WTC11 (cell line): Measurements from ENCODE around the gene NDE1. TPM values are rescaled to one million over a fixed set of nuclear protein-coding genes. Genes with fewer than 3 reads are reported as not detected.

Source experiments
- ATAC-seq: fragments of 200-7000 bp; cut with Tn5 transposase; 2 replicates; pipeline ENCODE4 v1.10.0; 2021; ENCODE audit warnings: mild to moderate bottlenecking, moderate library complexity
- CTCF ChIA-PET: fragments of 300-600 bp; sonication (Branson Sonifier 250); formaldehyde crosslinking; loops from one replicate; lab custom pipeline; 2021; ENCODE audit warnings: antibody characterized with exemption; lab: Charles Lee
- POLR2A ChIA-PET: fragments of 350-600 bp; sonication (Branson Sonifier 250); formaldehyde crosslinking; loops from one replicate; lab custom pipeline; 2021; ENCODE audit warnings: antibody characterized with exemption; lab: Charles Lee
- DNase-seq: peaks from one replicate; pipeline ENCODE4 v3.0.0; 2021; ENCODE audit warnings: low spot score
- H3K27ac Mint-ChIP-seq: 2 replicates; pipeline ENCODE4 v1.8.0; 2021; ENCODE audit warnings: mixed read lengths
- H3K27me3 Mint-ChIP-seq: 2 replicates; pipeline ENCODE4 v1.8.0; 2021; ENCODE audit warnings: low read depth, mild to moderate bottlenecking, moderate library complexity, mixed read lengths
- H3K36me3 Mint-ChIP-seq: 2 replicates; pipeline ENCODE4 v1.8.0; 2021; ENCODE audit warnings: mixed read lengths
- H3K4me1 Mint-ChIP-seq: 2 replicates; pipeline ENCODE4 v1.8.0; 2022; ENCODE audit warnings: mixed read lengths
- H3K4me3 Mint-ChIP-seq: 2 replicates; pipeline ENCODE4 v1.8.0; 2021; ENCODE audit warnings: mild to moderate bottlenecking, moderate library complexity, mixed read lengths
- H3K9me3 Mint-ChIP-seq: 2 replicates; pipeline ENCODE4 v1.8.0; 2021; ENCODE audit warnings: mixed read lengths
- ATF2 ChIP-seq: sonication (generic); formaldehyde crosslinking; IDR thresholded peaks from 2 replicates; pipeline ENCODE4 v1.8.1; 2022; ENCODE audit warnings: low read depth, missing genetic modification reagents, borderline replicate concordance
- E2F1 ChIP-seq: sonication (generic); formaldehyde crosslinking; IDR thresholded peaks from 2 replicates; pipeline ENCODE4 v1.8.0; 2022; ENCODE audit warnings: mild to moderate bottlenecking, missing genetic modification reagents
- EMX1 ChIP-seq: fragments of 250-450 bp; sonication (Bioruptor Pico); IDR thresholded peaks from 2 replicates; pipeline ENCODE4 v1.8.0; 2021; ENCODE audit warnings: mild to moderate bottlenecking
- FOXK1 ChIP-seq: sonication (generic); formaldehyde crosslinking; IDR thresholded peaks from 2 replicates; pipeline ENCODE4 v1.8.0; 2022; ENCODE audit warnings: mild to moderate bottlenecking, moderate library complexity, missing genetic modification reagents
- MYBL2 ChIP-seq: sonication (generic); formaldehyde crosslinking; IDR thresholded peaks from 2 replicates; pipeline ENCODE4 v1.8.1; 2023; ENCODE audit warnings: mild to moderate bottlenecking, moderate library complexity, missing genetic modification reagents
- NFYB ChIP-seq: sonication (generic); formaldehyde crosslinking; conservative IDR thresholded peaks from 2 replicates; pipeline ENCODE4 v1.8.0; 2022; ENCODE audit warnings: low read depth, missing genetic modification reagents
- SOX15 ChIP-seq: fragments of 250-450 bp; sonication (Bioruptor Pico); IDR thresholded peaks from 2 replicates; pipeline ENCODE4 v1.9.0; 2021; ENCODE audit warnings: mild to moderate bottlenecking
- ZNF671 ChIP-seq: fragments of 250-450 bp; sonication (Bioruptor Pico); IDR thresholded peaks from 2 replicates; pipeline ENCODE4 v1.8.0; 2021; ENCODE audit warnings: mild to moderate bottlenecking
- total RNA-seq: library from RNA; stranded (reverse); gene quantifications from 3 replicates; pipeline ENCODE4 v1.2.3, GENCODE V29; 2021
- TF ChIP-seq, protein P1 (sequence below): sonication (generic); formaldehyde crosslinking; IDR thresholded peaks from 2 replicates; pipeline ENCODE4 v1.8.0; 2022; ENCODE audit warnings: missing genetic modification reagents
- TF ChIP-seq, protein P2 (sequence below): sonication (generic); formaldehyde crosslinking; IDR thresholded peaks from 2 replicates; pipeline ENCODE4 v1.8.1; 2023; ENCODE audit warnings: mild to moderate bottlenecking, missing genetic modification reagents, moderate library complexity
- TF ChIP-seq, protein P3 (sequence below): sonication (generic); formaldehyde crosslinking; IDR thresholded peaks from 2 replicates; pipeline ENCODE4 v1.8.1; 2022; ENCODE audit warnings: mild to moderate bottlenecking, moderate library complexity, missing genetic modification reagents

The NDE1 gene
- total RNA-seq, 1 experiment from 2014 or later: 39.4 TPM

DNA sequence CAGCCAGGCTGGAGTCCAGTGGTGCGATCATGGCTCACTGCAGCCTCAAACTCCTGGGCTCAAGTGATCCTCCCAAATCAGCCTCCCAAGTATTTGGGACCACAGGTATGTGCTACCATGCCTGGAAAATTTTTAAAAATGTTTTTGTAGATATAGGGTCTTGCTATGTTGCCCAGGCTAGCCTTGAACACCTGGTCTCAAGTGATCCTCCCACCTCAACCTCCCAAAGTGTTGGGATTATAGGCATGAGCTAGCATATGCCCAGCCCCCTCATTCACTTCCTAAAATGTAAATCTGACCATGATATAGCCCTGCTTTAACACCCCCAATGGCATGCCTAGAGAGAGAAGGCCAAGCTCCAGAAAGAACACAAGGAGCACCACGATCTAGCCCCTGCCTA is 98.6 kb downstream of the NDE1 start (continued):
- TF ChIP-seq, protein P1, sequence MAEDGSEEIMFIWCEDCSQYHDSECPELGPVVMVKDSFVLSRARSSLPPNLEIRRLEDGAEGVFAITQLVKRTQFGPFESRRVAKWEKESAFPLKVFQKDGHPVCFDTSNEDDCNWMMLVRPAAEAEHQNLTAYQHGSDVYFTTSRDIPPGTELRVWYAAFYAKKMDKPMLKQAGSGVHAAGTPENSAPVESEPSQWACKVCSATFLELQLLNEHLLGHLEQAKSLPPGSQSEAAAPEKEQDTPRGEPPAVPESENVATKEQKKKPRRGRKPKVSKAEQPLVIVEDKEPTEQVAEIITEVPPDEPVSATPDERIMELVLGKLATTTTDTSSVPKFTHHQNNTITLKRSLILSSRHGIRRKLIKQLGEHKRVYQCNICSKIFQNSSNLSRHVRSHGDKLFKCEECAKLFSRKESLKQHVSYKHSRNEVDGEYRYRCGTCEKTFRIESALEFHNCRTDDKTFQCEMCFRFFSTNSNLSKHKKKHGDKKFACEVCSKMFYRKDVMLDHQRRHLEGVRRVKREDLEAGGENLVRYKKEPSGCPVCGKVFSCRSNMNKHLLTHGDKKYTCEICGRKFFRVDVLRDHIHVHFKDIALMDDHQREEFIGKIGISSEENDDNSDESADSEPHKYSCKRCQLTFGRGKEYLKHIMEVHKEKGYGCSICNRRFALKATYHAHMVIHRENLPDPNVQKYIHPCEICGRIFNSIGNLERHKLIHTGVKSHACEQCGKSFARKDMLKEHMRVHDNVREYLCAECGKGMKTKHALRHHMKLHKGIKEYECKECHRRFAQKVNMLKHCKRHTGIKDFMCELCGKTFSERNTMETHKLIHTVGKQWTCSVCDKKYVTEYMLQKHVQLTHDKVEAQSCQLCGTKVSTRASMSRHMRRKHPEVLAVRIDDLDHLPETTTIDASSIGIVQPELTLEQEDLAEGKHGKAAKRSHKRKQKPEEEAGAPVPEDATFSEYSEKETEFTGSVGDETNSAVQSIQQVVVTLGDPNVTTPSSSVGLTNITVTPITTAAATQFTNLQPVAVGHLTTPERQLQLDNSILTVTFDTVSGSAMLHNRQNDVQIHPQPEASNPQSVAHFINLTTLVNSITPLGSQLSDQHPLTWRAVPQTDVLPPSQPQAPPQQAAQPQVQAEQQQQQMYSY (CRISPR knock-in tag): no peak
- TF ChIP-seq ZNF671 (no peak), MYBL2 (CRISPR knock-in tag) (no peak), ATF2 (CRISPR knock-in tag) (no peak)
- TF ChIP-seq, protein P2, sequence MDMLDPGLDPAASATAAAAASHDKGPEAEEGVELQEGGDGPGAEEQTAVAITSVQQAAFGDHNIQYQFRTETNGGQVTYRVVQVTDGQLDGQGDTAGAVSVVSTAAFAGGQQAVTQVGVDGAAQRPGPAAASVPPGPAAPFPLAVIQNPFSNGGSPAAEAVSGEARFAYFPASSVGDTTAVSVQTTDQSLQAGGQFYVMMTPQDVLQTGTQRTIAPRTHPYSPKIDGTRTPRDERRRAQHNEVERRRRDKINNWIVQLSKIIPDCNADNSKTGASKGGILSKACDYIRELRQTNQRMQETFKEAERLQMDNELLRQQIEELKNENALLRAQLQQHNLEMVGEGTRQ: no peak
- TF ChIP-seq, all 79 proteins: peak for 0

- DNase-seq (no peak), ATAC-seq (no peak)
- ChIA-PET CTCF (interaction anchor here (0.6 to 1.2 kb wide), 2 partner anchors 49 to 433 kb away, joined by 3 to 10 read pairs; no protein-coding TSS in a partner anchor), POLR2A (interaction anchor here (0.7 kb wide), 1 partner anchor 137 kb away, joined by 9 read pairs; no protein-coding TSS in a partner anchor)
- Mint-ChIP-seq H3K9me3 (no peaks in the 10 kb centered on the region), H3K27me3 (no peaks in the 10 kb centered on the region), H3K4me1 (peaks cover 4% of the 10 kb centered on the region), H3K4me3 (no peak overlapping the region), H3K36me3 (no peaks in the 10 kb centered on the region), H3K27ac (no peak overlapping the region)
- TF ChIP-seq EMX1 (CRISPR knock-in tag) (no peak), E2F1 (no peak)
These were observed 99.3 kb downstream of the NDE1 start for GRCh38 chr16:15749371-15749770.

- no peaks in the 10 kb centered on the region for H3K36me3 Mint-ChIP-seq
- H3K27me3 Mint-ChIP-seq: no peaks in the 10 kb centered on the region
- POLR2A ChIA-PET: no interaction called here
- no peaks in the 10 kb centered on the region for H3K9me3 Mint-ChIP-seq
- H3K4me1 Mint-ChIP-seq: peaks cover 3% of the 10 kb centered on the region
- ATAC-seq (no peak), DNase-seq (no peak)
- H3K4me3 Mint-ChIP-seq: no peak overlapping the region
- CTCF ChIA-PET: no interaction called here
- no peak overlapping the region for H3K27ac Mint-ChIP-seq
- no peak for TF ChIP-seq FOXK1 (CRISPR knock-in tag)
- TF ChIP-seq, all 79 proteins: peak for 0
These were observed 99.9 kb downstream of the NDE1 start for GRCh38 chr16:15749985-15750384.

- ATAC-seq: no peak
- Mint-ChIP-seq H3K9me3 (no peaks in the 10 kb centered on the region), H3K27me3 (no peaks in the 10 kb centered on the region), H3K4me1 (no peaks in the 10 kb centered on the region), H3K27ac (no peak overlapping the region), H3K4me3 (no peak overlapping the region), H3K36me3 (no peaks in the 10 kb centered on the region)
- POLR2A ChIA-PET: interaction anchor here (0.6 kb wide), 1 partner anchor 9 kb away, joined by 3 read pairs; no protein-coding TSS in a partner anchor
- no peak for TF ChIP-seq SOX15 (CRISPR knock-in tag)
- TF ChIP-seq, protein P3, sequence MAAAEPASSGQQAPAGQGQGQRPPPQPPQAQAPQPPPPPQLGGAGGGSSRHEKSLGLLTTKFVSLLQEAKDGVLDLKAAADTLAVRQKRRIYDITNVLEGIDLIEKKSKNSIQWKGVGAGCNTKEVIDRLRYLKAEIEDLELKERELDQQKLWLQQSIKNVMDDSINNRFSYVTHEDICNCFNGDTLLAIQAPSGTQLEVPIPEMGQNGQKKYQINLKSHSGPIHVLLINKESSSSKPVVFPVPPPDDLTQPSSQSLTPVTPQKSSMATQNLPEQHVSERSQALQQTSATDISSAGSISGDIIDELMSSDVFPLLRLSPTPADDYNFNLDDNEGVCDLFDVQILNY (CRISPR knock-in tag): no peak
- TF ChIP-seq NFYB (CRISPR knock-in tag): no peak
- TF ChIP-seq, protein P1 (CRISPR knock-in tag): no peak
- no peak for DNase-seq
- CTCF ChIA-PET: interaction anchor here (0.6 kb wide), 1 partner anchor 70 kb away, joined by 3 read pairs; no protein-coding TSS in a partner anchor
These were observed 101.9 kb downstream of the NDE1 start for GRCh38 chr16:15751940-15752339.
